NB4 (cell line): ENCODE measurements around the gene SNN.

ENCODE experiments used
- MYC ChIP-seq: IDR thresholded peaks from 2 replicates; pipeline ENCODE4 v1.6.1; 2011; ENCODE audit warnings: low read depth, low read length
- POLR2A ChIP-seq: IDR thresholded peaks from 2 replicates; pipeline ENCODE4 v1.6.1; 2011; ENCODE audit warnings: mild to moderate bottlenecking; ENCODE audit not compliant: insufficient read length; ENCODE audit errors: extremely low read depth
- TF ChIP-seq, protein P1 (sequence below): IDR thresholded peaks from one replicate; pipeline ENCODE4 v1.5.1; 2012; ENCODE audit warnings: low read depth, low read length
- TF ChIP-seq, protein P2 (sequence below): IDR thresholded peaks from 2 replicates; pipeline ENCODE4 v1.6.1; 2011; ENCODE audit warnings: low read depth, low read length

DNA sequence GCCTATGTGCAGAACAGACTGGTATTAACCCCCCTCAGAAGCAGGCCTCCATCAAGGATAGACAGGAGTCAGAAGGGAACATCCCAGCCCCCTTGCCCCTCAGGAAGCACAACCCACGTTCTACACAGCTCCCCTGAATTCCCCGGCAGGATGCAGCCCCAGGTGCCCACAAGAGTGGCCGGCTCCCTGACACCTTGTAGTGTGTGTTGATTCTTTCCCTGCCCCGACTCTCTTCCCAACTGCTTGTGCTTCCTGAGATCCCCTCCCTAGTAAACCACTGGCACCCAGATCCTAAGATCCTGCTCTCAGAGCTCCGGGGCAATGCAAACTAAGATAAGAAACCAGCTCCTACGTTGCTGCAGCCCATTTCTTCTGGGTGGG, 46.7 kb upstream of the SNN start:
- TF ChIP-seq, protein P1, sequence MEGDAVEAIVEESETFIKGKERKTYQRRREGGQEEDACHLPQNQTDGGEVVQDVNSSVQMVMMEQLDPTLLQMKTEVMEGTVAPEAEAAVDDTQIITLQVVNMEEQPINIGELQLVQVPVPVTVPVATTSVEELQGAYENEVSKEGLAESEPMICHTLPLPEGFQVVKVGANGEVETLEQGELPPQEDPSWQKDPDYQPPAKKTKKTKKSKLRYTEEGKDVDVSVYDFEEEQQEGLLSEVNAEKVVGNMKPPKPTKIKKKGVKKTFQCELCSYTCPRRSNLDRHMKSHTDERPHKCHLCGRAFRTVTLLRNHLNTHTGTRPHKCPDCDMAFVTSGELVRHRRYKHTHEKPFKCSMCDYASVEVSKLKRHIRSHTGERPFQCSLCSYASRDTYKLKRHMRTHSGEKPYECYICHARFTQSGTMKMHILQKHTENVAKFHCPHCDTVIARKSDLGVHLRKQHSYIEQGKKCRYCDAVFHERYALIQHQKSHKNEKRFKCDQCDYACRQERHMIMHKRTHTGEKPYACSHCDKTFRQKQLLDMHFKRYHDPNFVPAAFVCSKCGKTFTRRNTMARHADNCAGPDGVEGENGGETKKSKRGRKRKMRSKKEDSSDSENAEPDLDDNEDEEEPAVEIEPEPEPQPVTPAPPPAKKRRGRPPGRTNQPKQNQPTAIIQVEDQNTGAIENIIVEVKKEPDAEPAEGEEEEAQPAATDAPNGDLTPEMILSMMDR: no peak
- TF ChIP-seq POLR2A: no peak
- no peak for TF ChIP-seq MYC
- TF ChIP-seq, protein P2, sequence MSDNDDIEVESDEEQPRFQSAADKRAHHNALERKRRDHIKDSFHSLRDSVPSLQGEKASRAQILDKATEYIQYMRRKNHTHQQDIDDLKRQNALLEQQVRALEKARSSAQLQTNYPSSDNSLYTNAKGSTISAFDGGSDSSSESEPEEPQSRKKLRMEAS: no peak
